Vagina (tissue), 2 donors: ENCODE measurements around the gene ZNF516.

ENCODE experiments used
- CTCF ChIP-seq, 3 experiments: fragments of 450-650 bp in 2 of 3; fragments of 200-600 bp in 1 of 3; sonication (generic) in 1 of 3; IDR thresholded peaks; one replicate each; pipeline ENCODE4 v1.5.1; 2017 to 2019; ENCODE audit warnings: antibody characterized with exemption in 3 of 3, mild to moderate bottlenecking in 2 of 3, moderate library complexity in 2 of 3
- POLR2A ChIP-seq, 2 donors: fragments of 450-650 bp; IDR thresholded peaks; one replicate each; pipeline ENCODE4 v1.6.1; 2017; ENCODE audit warnings: antibody characterized with exemption in 2 of 2, mild to moderate bottlenecking in 2 of 2, moderate library complexity in 2 of 2
- POLR2AphosphoS5 ChIP-seq, 2 donors: sonication (generic); formaldehyde crosslinking; IDR thresholded peaks; one replicate each; pipeline ENCODE4 v1.9.0; 2017; ENCODE audit warnings: antibody characterized with exemption in 2 of 2, mild to moderate bottlenecking in 2 of 2, low read depth in 1 of 2; ENCODE audit not compliant: insufficient read depth in 1 of 2

GRCh38 chr18:76347341-76347740, 147.7 kb downstream of the ZNF516 start:
- TF ChIP-seq CTCF (IDR thresholded peaks at IDR 0.05) (no peak), POLR2AphosphoS5 (IDR thresholded peaks at IDR 0.05; ENCODE audit: insufficient read depth in 1 of 2, low read depth in 1 of 2) (no peak), POLR2A (IDR thresholded peaks at IDR 0.05) (no peak)
